SK-N-SH (cell line): ENCODE data around the gene DHRS7C. TPM values are rescaled to one million over a fixed set of nuclear protein-coding genes. Genes with fewer than 3 reads are reported as not detected.

ENCODE experiments used
- CTCF ChIA-PET: fragments of 300-600, 350-600 bp; formaldehyde crosslinking; extraction: SDS; loops from one replicate; lab custom pipeline; 2021; lab: Yijun Ruan, JAX
- POLR2A ChIA-PET: fragments of 350-600 bp; sonication (Branson Sonifier 250); formaldehyde crosslinking; extraction: SDS; loops from one replicate; lab custom pipeline; 2020; ENCODE audit warnings: antibody characterized with exemption, inconsistent platforms; lab: Yijun Ruan, JAX
- DNase-seq: peaks from one replicate; pipeline ENCODE4 v3.0.0; 2012
- H2AFZ ChIP-seq: fragments of 200-600 bp; sonication (generic); 2 replicates; pipeline ENCODE4 v1.8.1; 2016; ENCODE audit warnings: antibody characterized with exemption, mild to moderate bottlenecking, low read depth
- H3F3A ChIP-seq: fragments of 200-600 bp; sonication (generic); replicated peaks from 2 replicates; pipeline ENCODE3; 2016; ENCODE audit warnings: antibody characterized with exemption, mild to moderate bottlenecking; ENCODE audit not compliant: insufficient read depth
- H3K27ac ChIP-seq, 2 experiments: fragments of 200-500 bp in 1 of 2; fragments of 200-600 bp in 1 of 2; sonication (Bioruptor generic) in 1 of 2; sonication (generic), shearing (Covaris generic) in 1 of 2; 2 replicates each; pipeline versions ENCODE4 v1.5.1 to v1.6.1; 2014 to 2016; ENCODE audit warnings: low read depth in 2 of 2, inconsistent platforms in 1 of 2, low read length in 1 of 2, mild to moderate bottlenecking in 1 of 2, mixed read lengths in 1 of 2
- H3K27me3 ChIP-seq: fragments of 200-600 bp; sonication (generic), shearing (Covaris generic); 2 replicates; pipeline ENCODE4 v1.6.1; 2016; ENCODE audit warnings: mixed run types; ENCODE audit not compliant: insufficient read depth
- H3K36me3 ChIP-seq, 2 experiments: fragments of 200-500 bp in 1 of 2; fragments of 200-600 bp in 1 of 2; sonication (Bioruptor generic) in 1 of 2; sonication (generic) in 1 of 2; replicated peaks in 1 of 2; 2 replicates each; pipeline versions ENCODE3 to v1.5.1; 2014 to 2016; ENCODE audit warnings: low read length in 1 of 2, mild to moderate bottlenecking in 1 of 2; ENCODE audit not compliant: insufficient read depth in 2 of 2, control insufficient read depth in 1 of 2
- H3K4me1 ChIP-seq, 2 experiments: fragments of 200-500 bp in 1 of 2; fragments of 200-600 bp in 1 of 2; sonication (Bioruptor generic) in 1 of 2; sonication (generic), shearing (Covaris generic) in 1 of 2; 2 replicates each; pipeline versions ENCODE4 v1.5.1 to v1.6.1; 2014 to 2016; ENCODE audit warnings: low read depth in 1 of 2, low read length in 1 of 2, mixed run types in 1 of 2; ENCODE audit not compliant: insufficient read depth in 2 of 2, control insufficient read depth in 1 of 2
- H3K4me2 ChIP-seq: fragments of 200-600 bp; sonication (generic), shearing (Covaris generic); 2 replicates; pipeline ENCODE4 v1.6.1; 2017; ENCODE audit warnings: mixed run types
- H3K4me3 ChIP-seq, 2 experiments: fragments of 200-500 bp in 1 of 2; fragments of 200-600 bp in 1 of 2; sonication (Bioruptor generic) in 1 of 2; sonication (generic), shearing (Covaris generic) in 1 of 2; 2 replicates each; pipeline versions ENCODE4 v1.5.1 to v1.8.1; 2014 to 2016; ENCODE audit warnings: low read depth in 2 of 2, inconsistent platforms in 1 of 2, low read length in 1 of 2, mild to moderate bottlenecking in 1 of 2, mixed read lengths in 1 of 2, moderate library complexity in 1 of 2
- H3K79me2 ChIP-seq: fragments of 200-600 bp; sonication (generic); 2 replicates; pipeline ENCODE4 v1.8.1; 2017; ENCODE audit warnings: mild to moderate bottlenecking; ENCODE audit not compliant: insufficient read depth
- H3K9ac ChIP-seq: fragments of 200-600 bp; sonication (generic); 2 replicates; pipeline ENCODE4 v1.6.1; 2017; ENCODE audit warnings: mixed run types
- H3K9me2 ChIP-seq: fragments of 200-600 bp; sonication (generic); 2 replicates; pipeline ENCODE4 v1.6.1; 2017; ENCODE audit warnings: mixed run types
- H3K9me3 ChIP-seq: fragments of 200-600 bp; sonication (generic); 2 replicates; pipeline ENCODE4 v1.6.1; 2017; ENCODE audit warnings: mixed run types, mild to moderate bottlenecking, moderate library complexity
- H4K20me1 ChIP-seq: fragments of 200-600 bp; sonication (generic); 2 replicates; pipeline ENCODE4 v1.6.1; 2017; ENCODE audit warnings: mild to moderate bottlenecking, mixed run types; ENCODE audit not compliant: insufficient read depth
- CHD2 ChIP-seq: fragments of 150-350 bp; IDR thresholded peaks from 2 replicates; pipeline ENCODE4 v1.6.1; 2018; ENCODE audit warnings: low read length; ENCODE audit not compliant: partially characterized antibody
- IRF3 ChIP-seq: fragments of 150-350 bp; IDR thresholded peaks from 2 replicates; pipeline ENCODE4 v1.6.1; 2016; ENCODE audit warnings: mild to moderate bottlenecking, low read depth, low read length
- JUND ChIP-seq: IDR thresholded peaks from 2 replicates; pipeline ENCODE4 v1.4.0; 2012
- MEF2A ChIP-seq: IDR thresholded peaks from 2 replicates; pipeline ENCODE4 v1.4.0; 2012; ENCODE audit warnings: low read depth, borderline replicate concordance
- RAD21 ChIP-seq: IDR thresholded peaks from 2 replicates; pipeline ENCODE4 v1.6.1; 2012; ENCODE audit warnings: mild to moderate bottlenecking, low read length
- RCOR1 ChIP-seq: fragments of 150-350 bp; IDR thresholded peaks from 2 replicates; pipeline ENCODE4 v1.6.1; 2017; ENCODE audit warnings: antibody characterized with exemption, low read length
- TCF12 ChIP-seq: IDR thresholded peaks from 2 replicates; pipeline ENCODE4 v1.4.0; 2012
- WGBS: methylation state at CpG from one replicate; pipeline ENCODE4 v1.1.6; 2017; ENCODE audit warnings: low lambda C conversion rate; 5-methylcytosine and 5-hydroxymethylcytosine counted together
- polyA plus RNA-seq, 3 experiments: library from polyadenylated mRNA; depleted of rRNA; stranded (reverse); fragments of >200 nt; gene quantifications; 2 replicates each; pipeline ENCODE4 v1.2.3, GENCODE V29; 2012
- TF ChIP-seq, protein P1 (sequence below): IDR thresholded peaks from 2 replicates; pipeline ENCODE4 v1.4.0; 2012; ENCODE audit warnings: low read depth
- TF ChIP-seq, protein P2 (sequence below): fragments of 150-350 bp; IDR thresholded peaks from 2 replicates; pipeline ENCODE4 v1.6.1; 2017; ENCODE audit warnings: antibody characterized with exemption, low read length, low read depth, borderline replicate concordance
- TF ChIP-seq, protein P3 (sequence below): fragments of 200-600 bp; sonication (generic); IDR thresholded peaks from 2 replicates; pipeline ENCODE4 v1.6.1; 2017; ENCODE audit warnings: antibody characterized with exemption, mild to moderate bottlenecking, moderate library complexity

The DHRS7C gene
- polyA plus RNA-seq, 1 of the 3 experiments (the other 2 are of a cell fraction) = not detected

DNA sequence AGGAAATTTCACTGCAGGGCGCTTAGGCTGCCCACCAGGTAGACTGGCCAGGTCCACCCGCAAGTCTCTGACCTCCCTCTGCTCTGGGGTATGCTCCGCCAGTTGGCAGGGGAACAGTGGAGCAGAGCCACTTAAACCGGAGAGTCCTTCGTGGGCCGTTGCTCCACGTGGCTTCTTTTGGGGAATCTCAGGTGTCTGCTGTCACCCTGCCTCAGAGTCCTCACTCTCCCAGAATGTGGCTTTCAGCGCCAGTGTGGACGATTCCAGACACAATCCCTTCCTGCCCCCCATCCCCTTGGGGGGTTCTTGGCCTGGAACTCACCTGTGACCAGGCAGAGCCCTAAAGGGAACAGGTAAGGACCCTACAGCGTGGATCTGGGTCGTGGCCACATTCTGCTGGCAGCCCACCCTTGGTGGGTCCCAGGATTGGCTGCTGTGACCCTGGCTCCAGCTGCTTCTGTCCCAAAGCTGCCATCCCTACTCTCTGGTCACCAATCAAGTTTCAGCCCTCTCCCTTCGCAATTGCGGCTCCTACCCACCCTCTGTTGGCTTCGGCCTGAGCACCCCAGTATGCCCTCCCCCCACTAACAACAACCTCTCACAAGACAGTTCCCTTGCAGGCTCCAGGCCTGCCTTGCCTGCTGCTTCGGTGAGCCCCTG, 22.2 kb downstream of the DHRS7C start:
- no peak overlapping the region for H3K9ac ChIP-seq
- no peaks in the 10 kb centered on the region for H3K36me3 ChIP-seq
- ChIA-PET CTCF (interaction anchor here (0.6 to 1.6 kb wide), 11 partner anchors 17 to 717 kb away, joined by 3 to 5 read pairs (median 4); partner anchors contain the start of gene DHRS7C), POLR2A (no interaction called here)
- WGBS = 13% methylated on average over 12 of the region's 15 CpGs
- H3K27me3 ChIP-seq = peaks cover 54% of the 10 kb centered on the region
- TF ChIP-seq TCF12 = no peak
- no peak for TF ChIP-seq MEF2A
- no peak for TF ChIP-seq JUND
- no peak for TF ChIP-seq RCOR1
- TF ChIP-seq CHD2 = no peak
- TF ChIP-seq, protein P1, sequence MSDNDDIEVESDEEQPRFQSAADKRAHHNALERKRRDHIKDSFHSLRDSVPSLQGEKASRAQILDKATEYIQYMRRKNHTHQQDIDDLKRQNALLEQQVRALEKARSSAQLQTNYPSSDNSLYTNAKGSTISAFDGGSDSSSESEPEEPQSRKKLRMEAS = no peak
- no peak overlapping the region for H3K27ac ChIP-seq
- H2AFZ ChIP-seq = no peak overlapping the region
- no peak overlapping the region for H3K4me3 ChIP-seq
- H3F3A ChIP-seq = no peaks in the 10 kb centered on the region
- H3K9me3 ChIP-seq = no peaks in the 10 kb centered on the region
- no peak for DNase-seq
- H3K79me2 ChIP-seq = no peaks in the 10 kb centered on the region
- H3K4me1 ChIP-seq = no peaks in the 10 kb centered on the region
- no peaks in the 10 kb centered on the region for H4K20me1 ChIP-seq
- H3K4me2 ChIP-seq = no peak overlapping the region
- H3K9me2 ChIP-seq = no peaks in the 10 kb centered on the region

GRCh38 chr17:9768381-9768934, 22.9 kb downstream of the DHRS7C start:
- 12% methylated on average over 5 of the region's 5 CpGs for WGBS
- no peaks in the 10 kb centered on the region for H3F3A ChIP-seq
- H3K4me3 ChIP-seq = no peak overlapping the region
- H3K9me2 ChIP-seq = no peaks in the 10 kb centered on the region
- no peaks in the 10 kb centered on the region for H4K20me1 ChIP-seq
- TF ChIP-seq, protein P2, sequence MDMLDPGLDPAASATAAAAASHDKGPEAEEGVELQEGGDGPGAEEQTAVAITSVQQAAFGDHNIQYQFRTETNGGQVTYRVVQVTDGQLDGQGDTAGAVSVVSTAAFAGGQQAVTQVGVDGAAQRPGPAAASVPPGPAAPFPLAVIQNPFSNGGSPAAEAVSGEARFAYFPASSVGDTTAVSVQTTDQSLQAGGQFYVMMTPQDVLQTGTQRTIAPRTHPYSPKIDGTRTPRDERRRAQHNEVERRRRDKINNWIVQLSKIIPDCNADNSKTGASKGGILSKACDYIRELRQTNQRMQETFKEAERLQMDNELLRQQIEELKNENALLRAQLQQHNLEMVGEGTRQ = no peak
- TF ChIP-seq RAD21 = peak; percentile 18; the same call in 1 of the 2 replicates
- TF ChIP-seq IRF3 = no peak
- TF ChIP-seq, protein P3, sequence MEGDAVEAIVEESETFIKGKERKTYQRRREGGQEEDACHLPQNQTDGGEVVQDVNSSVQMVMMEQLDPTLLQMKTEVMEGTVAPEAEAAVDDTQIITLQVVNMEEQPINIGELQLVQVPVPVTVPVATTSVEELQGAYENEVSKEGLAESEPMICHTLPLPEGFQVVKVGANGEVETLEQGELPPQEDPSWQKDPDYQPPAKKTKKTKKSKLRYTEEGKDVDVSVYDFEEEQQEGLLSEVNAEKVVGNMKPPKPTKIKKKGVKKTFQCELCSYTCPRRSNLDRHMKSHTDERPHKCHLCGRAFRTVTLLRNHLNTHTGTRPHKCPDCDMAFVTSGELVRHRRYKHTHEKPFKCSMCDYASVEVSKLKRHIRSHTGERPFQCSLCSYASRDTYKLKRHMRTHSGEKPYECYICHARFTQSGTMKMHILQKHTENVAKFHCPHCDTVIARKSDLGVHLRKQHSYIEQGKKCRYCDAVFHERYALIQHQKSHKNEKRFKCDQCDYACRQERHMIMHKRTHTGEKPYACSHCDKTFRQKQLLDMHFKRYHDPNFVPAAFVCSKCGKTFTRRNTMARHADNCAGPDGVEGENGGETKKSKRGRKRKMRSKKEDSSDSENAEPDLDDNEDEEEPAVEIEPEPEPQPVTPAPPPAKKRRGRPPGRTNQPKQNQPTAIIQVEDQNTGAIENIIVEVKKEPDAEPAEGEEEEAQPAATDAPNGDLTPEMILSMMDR = peak; percentile 56
- no peak overlapping the region for H3K27ac ChIP-seq
- ChIA-PET POLR2A (no interaction called here), CTCF (interaction anchor here (0.6 to 1.6 kb wide), 16 partner anchors 9 to 626 kb away, joined by 3 to 5 read pairs (median 4); partner anchors contain the start of gene DHRS7C)
- no peak overlapping the region for H3K4me2 ChIP-seq
- no peak overlapping the region for H2AFZ ChIP-seq
- DNase-seq = peak; percentile 45
- no peaks in the 10 kb centered on the region for H3K9me3 ChIP-seq
- peaks cover 54% of the 10 kb centered on the region for H3K27me3 ChIP-seq
- H3K79me2 ChIP-seq = no peaks in the 10 kb centered on the region
- no peaks in the 10 kb centered on the region for H3K36me3 ChIP-seq
- H3K9ac ChIP-seq = no peak overlapping the region
- no peaks in the 10 kb centered on the region for H3K4me1 ChIP-seq
